ENCODE data around the gene CORO2A.
"Not testable (repeated sequence)": the region's sequence is repeated elsewhere in the genome, so short reads cannot be mapped to it uniquely, and the experiment has no call there.

Gene CORO2A

GRCh38 chr9:98190757-98191105, 1.7 kb downstream of the CORO2A start:
- no peak for DNase-seq (ENCODE audit: low spot score)

- DNase-seq (ENCODE audit: low spot score), result no peak
Observed at GRCh38 chr9:98189412-98189811, 3.0 kb downstream of the CORO2A start.

- DNase-seq (ENCODE audit: low spot score), result no peak
Observed at GRCh38 chr9:98187926-98188325, 4.5 kb downstream of the CORO2A start.

GRCh38 chr9:98186236-98186635, 6.2 kb downstream of the CORO2A start:
- DNase-seq (ENCODE audit: low spot score), result no peak

- DNase-seq (ENCODE audit: low spot score), result no peak
Observed at GRCh38 chr9:98185611-98186171, 6.7 kb downstream of the CORO2A start.

- no peak for DNase-seq (ENCODE audit: low spot score)
Observed at GRCh38 chr9:98185021-98185567, 7.3 kb downstream of the CORO2A start.

- DNase-seq (ENCODE audit: low spot score), result no peak
Observed at GRCh38 chr9:98184326-98184725, 8.1 kb downstream of the CORO2A start.

GRCh38 chr9:98182889-98183599, 9.4 kb downstream of the CORO2A start:
- DNase-seq (ENCODE audit: low spot score), result no peak

GRCh38 chr9:98182069-98182820, 10.2 kb downstream of the CORO2A start:
- DNase-seq (ENCODE audit: low spot score), result no peak

GRCh38 chr9:98181746-98182068, 10.7 kb downstream of the CORO2A start:
- DNase-seq (ENCODE audit: low spot score), result no peak

GRCh38 chr9:98180996-98181395, 11.4 kb downstream of the CORO2A start:
- no peak for DNase-seq (ENCODE audit: low spot score)

- no peak for DNase-seq (ENCODE audit: low spot score)
Observed at GRCh38 chr9:98178874-98179850, 13.3 kb downstream of the CORO2A start.

- DNase-seq (ENCODE audit: low spot score), result no peak
Observed at GRCh38 chr9:98176391-98177259, 15.8 kb downstream of the CORO2A start.

GRCh38 chr9:98175762-98176161, 16.7 kb downstream of the CORO2A start:
- DNase-seq (ENCODE audit: low spot score), result no peak

- no peak for DNase-seq (ENCODE audit: low spot score)
Observed at GRCh38 chr9:98175028-98175569, 17.3 kb downstream of the CORO2A start.

GRCh38 chr9:98174502-98174918, 17.9 kb downstream of the CORO2A start:
- DNase-seq (ENCODE audit: low spot score), result not testable (repeated sequence)

GRCh38 chr9:98173181-98173580, 19.3 kb downstream of the CORO2A start:
- no peak for DNase-seq (ENCODE audit: low spot score)

GRCh38 chr9:98172604-98173003, 19.8 kb downstream of the CORO2A start:
- DNase-seq (ENCODE audit: low spot score), result no peak

GRCh38 chr9:98171176-98171925, 21.1 kb downstream of the CORO2A start:
- DNase-seq (ENCODE audit: low spot score), result no peak

GRCh38 chr9:98168941-98169488, 23.4 kb downstream of the CORO2A start:
- DNase-seq (ENCODE audit: low spot score), result peak; percentile 49
